ENCODE results near the gene PIH1D1.

Gene PIH1D1

GRCh38 chr19:49451430-49452181, at the start of gene PIH1D1:
TSS of gene PIH1D1 (minus strand) at chr19:49451814. CDS start at chr19:49451574, 240 bp downstream.
- DNase-seq: peak; percentile 92

DNA sequence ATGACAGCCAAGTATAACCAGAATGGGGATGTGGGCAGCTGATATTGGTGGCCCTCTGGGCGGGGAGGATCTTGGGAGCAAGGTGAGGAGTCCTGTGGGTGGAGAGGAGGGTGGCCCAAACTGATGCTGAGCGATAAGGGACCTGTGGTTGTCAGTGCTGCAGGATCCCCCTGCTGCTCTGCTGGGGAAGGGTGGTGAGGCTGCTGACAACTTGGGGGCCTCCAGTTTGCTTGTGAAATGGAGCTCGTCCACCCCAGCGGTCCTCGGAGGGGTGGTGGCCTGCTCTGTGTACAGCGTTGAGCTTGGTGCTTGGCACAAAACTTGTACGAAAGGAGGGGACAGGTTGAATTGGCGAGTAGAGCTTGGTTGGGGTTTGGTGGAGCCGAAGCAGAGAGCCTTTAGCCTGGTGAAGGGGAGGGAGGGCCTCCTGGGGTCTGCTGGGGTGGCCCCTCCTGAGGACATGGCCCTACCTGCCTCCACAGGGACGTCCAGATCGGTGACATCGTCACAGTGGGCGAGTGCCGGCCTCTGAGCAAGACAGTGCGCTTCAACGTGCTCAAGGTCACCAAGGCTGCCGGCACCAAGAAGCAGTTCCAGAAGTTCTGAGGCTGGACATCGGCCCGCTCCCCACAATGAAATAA, 47.5 kb upstream of the PIH1D1 start:
- DNase-seq: no peak

DNA sequence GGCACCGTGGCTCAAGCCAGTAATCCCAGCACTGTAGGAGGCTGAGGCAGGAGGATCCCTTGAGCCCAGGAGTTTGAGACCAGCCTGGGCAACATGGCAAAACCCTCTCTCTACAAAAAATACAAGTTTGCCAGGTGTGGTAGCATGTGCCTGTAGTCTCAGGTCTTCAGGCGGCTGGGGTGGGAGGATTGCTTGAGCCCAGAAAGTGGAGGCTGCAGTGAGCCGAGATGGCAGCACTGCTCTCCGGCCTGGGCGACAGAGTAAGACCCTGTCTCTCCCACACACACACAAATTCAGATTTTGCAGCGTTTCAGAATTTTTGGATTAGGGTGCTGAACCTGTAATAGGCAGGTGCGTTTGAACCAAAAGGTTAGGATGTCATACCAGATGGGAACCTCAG, 46.9 kb upstream of the PIH1D1 start:
- no peak for DNase-seq

DNA sequence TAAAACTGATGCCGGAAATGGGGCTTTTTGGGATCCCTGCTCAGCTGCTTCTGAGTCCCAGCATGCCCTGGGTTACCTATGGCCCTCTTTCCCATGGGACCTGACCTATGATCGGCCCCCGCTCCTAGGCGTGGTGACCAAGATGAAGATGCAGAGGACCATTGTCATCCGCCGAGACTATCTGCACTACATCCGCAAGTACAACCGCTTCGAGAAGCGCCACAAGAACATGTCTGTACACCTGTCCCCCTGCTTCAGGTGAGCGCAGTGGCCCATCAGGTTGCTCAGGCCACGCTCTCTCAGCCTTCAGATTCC, 46.1 kb upstream of the PIH1D1 start:
- no peak for DNase-seq

DNA sequence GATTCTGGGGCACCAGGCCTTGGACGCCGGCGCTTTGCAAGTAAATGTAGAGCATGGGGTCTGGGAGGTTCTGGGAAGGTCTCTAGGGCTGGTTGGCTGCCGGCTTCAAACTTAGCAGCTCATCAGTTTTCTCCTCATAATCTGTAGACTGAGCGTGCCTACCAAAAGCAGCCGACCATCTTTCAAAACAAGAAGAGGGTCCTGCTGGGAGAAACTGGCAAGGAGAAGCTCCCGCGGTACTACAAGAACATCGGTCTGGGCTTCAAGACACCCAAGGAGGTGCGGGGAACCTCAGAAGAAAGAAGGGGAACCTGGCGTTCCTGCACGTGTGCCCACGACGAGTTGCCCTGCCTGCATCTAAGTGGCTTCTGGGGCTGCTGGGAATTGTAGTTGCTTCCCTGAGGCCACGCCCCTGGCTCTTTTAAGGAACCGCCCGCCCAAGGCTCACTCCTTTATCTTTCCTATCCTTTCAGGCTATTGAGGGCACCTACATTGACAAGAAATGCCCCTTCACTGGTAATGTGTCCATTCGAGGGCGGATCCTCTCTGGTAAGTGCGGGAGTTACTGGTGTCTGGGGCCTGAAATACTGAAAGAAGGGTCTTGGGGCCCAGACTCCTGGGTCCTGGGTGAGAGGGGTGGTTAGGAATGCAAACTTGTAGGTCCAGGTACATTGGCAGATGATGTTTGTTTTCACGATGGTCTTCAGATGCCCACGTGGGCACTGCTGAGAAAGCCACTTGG, 45.6 kb upstream of the PIH1D1 start:
- DNase-seq: peak; percentile 70

GRCh38 chr19:49496574-49497008, 45.0 kb upstream of the PIH1D1 start:
- no peak for DNase-seq

- no peak for DNase-seq
Observed at GRCh38 chr19:49492573-49493405, 41.2 kb upstream of the PIH1D1 start.

DNA sequence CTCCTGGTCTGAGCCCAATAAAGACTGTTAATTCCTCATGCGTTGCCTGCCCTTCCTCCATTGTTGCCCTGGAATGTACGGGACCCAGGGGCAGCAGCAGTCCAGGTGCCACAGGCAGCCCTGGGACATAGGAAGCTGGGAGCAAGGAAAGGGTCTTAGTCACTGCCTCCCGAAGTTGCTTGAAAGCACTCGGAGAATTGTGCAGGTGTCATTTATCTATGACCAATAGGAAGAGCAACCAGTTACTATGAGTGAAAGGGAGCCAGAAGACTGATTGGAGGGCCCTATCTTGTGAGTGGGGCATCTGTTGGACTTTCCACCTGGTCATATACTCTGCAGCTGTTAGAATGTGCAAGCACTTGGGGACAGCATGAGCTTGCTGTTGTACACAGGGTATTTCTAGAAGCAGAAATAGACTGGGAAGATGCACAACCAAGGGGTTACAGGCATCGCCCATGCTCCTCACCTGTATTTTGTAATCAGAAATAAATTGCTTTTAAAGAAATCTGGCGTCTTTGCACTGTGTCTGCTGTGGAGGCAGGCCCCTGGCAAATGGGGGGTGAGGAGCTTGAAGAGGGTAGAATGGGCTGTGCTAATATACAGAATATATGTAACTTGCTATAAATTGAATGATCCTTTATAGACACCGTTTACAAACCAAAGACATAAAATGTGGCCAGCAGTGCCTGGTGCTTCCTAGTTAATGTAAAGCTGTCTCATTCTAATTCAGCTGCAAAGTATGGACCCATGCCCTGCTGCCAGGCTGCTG, 40.4 kb upstream of the PIH1D1 start:
- no peak for DNase-seq

GRCh38 chr19:49491030-49491803, 39.6 kb upstream of the PIH1D1 start:
- no peak for DNase-seq

DNA sequence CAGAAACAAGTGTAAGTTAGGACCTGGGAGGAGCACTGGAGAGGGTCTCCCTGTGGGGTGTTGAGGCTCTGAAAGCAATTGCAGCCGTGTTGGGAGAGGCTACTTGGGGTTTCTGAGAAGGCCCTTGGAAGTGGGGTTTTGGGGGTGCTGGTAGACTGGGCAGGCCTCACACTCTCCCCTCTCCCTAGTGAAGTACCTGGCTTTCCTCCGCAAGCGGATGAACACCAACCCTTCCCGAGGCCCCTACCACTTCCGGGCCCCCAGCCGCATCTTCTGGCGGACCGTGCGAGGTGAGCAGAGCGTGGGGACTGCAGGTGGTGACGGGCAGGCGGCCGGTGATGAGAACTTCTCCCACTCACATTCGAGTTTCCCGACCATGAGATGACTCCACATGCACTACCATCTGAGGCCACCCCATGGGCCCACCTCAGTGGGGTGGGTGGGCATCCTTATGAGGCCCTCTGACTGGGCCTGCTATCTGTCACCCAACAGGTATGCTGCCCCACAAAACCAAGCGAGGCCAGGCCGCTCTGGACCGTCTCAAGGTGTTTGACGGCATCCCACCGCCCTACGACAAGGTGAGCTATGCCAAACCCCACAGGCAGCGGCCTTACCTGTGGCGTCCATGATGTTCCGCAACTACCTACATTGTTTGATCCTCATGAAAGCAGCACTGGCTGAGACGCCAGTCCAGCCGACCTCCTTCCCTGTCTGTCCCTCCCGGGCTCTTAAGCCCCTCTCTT, 38.8 kb upstream of the PIH1D1 start:
- no peak for DNase-seq

DNA sequence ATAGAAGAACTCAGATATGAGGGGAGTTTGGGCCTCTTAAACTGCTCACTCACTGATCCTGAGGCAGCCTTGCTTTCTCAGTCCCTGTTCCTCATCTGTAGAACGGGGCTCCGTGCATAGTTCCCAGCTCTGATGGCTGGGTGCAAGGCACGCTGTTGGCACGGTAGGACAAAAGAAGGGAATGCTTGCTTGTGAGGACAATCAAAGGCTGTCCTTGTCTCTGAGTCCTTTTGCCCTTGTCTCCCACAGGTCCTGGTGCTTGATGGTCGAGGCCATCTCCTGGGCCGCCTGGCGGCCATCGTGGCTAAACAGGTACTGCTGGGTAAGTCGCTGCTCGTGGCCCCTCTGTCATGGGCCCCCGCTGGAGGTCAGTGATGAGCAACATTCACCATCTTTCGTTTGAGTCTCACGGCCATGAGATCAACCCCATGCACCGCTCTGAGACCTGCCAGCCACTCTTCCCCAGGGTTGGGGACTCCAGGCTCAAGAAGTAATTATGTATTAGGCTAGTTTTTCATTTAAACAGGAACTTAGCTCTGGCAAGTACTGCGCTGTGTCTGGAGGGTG, 38.1 kb upstream of the PIH1D1 start:
- DNase-seq: no peak

DNA sequence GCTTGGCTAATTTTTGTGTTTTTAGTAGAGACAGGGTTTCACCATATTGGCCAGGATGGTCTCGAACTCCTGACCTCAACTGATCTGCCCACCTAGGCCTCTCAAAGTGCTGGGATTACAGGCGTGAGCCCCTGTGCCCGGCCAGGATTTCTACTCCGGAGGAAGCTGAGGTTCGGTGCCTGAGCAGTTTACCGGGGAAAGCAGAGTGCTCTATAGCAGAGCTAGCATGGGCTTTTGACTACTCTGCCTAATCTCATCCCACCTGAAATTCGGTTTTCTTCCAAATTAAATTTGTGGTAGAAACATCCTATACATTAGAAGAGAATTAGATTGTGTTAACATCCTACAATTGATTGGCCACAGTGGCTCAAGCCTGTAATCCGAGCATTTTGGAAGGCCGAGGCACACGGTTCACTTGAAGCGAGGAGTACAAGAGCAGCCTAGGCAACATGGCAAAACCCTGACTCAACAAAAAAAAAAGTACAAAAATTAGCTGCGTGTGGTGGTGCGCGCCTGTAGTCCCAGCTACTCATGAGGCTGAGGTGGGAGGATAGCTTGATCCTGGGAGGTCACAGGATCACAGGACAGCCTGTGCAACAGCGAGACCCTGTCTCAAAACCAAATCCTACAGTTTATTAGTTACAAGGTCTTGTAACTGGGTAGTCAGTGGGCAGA, 37.4 kb upstream of the PIH1D1 start:
- DNase-seq: no peak

DNA sequence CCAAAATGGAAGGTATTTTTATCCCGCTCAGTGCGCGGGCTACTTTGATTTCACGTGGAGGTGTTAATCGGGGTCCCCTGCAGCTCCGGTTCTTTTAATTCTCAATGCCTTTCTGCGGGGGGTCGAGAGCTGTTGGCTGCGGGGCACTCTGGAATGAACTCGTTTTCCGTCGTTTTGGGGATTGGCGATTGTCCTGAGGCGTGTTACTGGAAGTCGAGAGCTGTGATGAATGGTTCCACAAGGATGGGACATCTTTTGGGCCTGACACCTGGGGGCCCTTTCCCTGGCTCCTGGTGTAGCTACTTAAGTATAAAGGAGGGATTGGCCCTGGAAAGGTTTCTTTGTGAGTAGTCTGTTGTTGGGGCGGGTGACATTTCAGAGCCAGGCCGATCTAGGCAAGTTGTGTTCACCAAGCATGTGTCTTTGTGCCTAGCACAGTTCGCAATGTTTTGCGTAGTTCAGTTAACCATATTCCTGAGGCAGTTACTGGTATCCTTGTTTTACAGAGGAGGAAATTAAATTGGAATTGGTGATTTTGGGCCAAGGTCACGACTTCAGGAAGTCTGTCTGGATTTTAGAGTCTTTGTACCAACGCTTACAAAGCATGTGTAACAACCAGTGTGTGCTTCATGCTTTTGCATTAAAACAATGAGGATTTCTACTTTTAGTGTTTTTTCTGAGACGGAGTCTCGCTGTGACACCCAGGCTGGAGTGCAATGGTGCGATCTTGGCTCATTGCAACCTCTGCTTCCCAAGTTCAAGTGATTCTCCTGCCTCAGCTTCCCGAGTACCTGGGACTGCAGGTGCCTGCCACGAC, 36.6 kb upstream of the PIH1D1 start:
- no peak for DNase-seq

- DNase-seq: peak; percentile 100
Observed at GRCh38 chr19:49487277-49488045, 35.8 kb upstream of the PIH1D1 start, which contains the start of gene RPL13A. TSS of gene RPL13A (plus strand) at chr19:49487608. CDS start at chr19:49487630, 22 bp downstream.

DNA sequence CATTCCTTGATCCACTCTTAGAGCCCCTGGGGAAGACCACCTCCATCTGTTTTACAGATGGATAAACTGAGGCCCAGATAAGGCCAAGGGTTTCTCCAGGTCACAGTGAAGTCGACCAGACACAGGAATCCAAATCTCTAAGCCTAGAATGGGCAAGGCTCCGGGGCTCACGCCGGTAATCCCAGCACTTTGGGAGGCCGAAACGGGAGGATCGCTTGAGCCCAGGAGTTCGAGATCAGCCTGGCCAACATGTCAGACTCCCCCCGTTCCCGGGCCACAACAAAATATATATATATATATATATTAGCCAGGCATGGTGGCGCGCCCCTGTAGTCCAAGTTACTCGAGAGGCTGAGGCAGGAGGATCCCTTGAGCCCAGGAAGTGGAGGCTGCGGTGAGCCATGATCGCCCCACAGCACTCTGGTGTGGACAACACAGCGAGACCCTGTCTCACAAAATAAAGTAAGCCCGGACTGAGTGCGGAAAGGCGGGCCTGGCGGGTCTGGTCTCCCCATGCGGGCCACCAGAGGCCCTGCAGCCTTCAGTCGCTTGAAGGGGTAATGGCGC, 35.2 kb upstream of the PIH1D1 start:
- no peak for DNase-seq

- no peak for DNase-seq
Observed at GRCh38 chr19:49486232-49486631, 34.6 kb upstream of the PIH1D1 start.

DNA sequence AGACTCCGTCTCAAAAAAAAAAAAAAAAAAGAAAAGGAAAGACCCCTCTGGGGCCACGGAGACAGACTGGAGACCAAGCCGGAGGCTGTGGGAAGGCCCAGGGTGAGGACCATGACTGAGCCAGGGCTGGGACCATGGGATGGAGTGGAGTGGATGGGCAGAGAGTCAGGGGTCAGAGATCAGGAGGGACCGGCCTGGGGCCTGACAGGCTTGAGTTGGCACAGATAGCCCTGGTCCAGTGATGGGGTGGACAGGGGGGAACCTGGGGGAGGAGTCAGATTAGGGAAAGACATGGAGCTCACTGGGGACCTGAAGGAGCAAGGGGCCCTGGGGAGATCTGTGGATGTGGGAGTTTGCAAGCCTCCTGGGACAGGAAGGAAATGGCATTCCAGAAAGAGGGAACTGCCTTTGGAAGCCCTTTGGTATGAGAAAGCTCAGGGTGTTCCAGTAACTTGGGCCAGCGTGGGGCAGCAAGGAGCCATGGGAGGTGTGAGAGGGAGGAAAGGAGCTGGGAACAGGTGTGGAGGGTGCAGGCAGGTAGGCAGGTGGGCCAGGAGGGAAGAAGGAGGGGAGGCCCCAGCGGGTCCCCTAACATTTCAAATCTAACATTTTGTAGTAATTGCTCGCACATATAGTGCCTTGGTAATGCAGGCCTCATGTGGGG, 29.5 kb upstream of the PIH1D1 start:
- no peak for DNase-seq

Data from activated CD8-positive, alpha-beta memory T cell treated with anti-CD3 and anti-CD28 coated beads, Interleukin-2, amount 50 U/mL, for 4 hours (primary cell).